ENCODE measurements around the gene TGFB1I1.

Gene TGFB1I1

DNA sequence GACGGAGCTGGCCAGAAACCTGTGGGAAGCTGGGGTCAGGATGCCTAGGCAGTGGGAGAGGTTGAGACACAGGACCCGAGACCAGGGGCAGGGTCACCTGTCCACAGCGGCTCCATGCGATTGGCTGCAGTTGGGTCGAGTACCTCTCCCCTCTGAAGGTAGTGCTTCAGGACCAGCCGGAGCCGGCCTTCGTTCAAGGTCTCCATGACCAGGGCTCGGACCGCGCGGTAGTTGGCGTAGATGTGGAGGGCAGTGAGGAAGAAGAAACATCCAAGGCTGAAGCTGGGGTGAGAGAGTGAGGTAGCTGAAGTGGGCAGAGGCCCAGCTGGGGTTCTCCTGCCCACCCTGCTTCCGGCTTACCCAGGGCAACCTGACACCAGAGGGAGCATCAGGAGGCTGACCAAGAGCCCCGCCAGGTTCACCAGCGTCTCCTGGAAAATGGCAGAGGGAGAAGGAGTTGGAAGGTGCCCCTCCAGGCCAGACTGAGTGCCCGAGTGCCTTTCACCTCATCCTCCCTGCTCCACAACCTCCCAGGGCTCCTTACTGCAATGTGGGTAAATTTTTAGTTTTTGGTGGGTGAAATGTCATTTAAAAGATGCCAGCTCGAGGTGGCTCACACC, 21.7 kb downstream of the TGFB1I1 start:
- Histone ChIP-seq H3K36me3 (replicated peaks; ENCODE audit: low read depth, low read length) (peaks cover 12% of the 10 kb centered on the region), H3K27me3 (ENCODE audit: low read depth, low read length) (no peaks in the 10 kb centered on the region), H3K4me2 (ENCODE audit: low read length) (no peak overlapping the region)

DNA sequence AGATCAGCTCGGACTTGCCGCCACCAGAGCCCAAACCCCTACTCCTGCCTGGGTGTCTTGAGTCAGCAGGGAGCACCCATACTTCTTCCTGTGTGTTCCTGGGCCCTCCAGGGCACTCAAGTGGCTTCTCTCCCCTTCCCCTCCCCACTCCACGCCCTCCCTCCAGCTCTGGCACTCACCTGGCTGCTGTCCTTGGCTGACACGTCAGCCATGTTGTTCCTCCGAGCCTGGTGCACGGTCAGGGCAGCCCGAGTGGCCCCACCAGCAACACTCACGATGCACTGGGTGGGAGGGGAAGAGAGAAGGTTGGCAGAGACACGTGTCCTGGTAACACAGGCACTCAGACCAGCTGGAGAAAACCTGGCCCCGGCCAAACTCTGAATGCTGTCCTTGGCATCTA, 24.7 kb downstream of the TGFB1I1 start:
- Histone ChIP-seq H3K4me1 (ENCODE audit: low read length) (no peaks in the 10 kb centered on the region), H2AFZ (ENCODE audit: low read depth, low read length) (no peak overlapping the region), H3K36me3 (replicated peaks; ENCODE audit: low read depth, low read length) (peaks cover 19% of the 10 kb centered on the region), H3K9ac (ENCODE audit: low read length) (no peak overlapping the region), H3K4me3 (ENCODE audit: low read length) (no peak overlapping the region), H4K20me1 (ENCODE audit: insufficient read depth, low read length) (no peaks in the 10 kb centered on the region), H3K79me2 (ENCODE audit: low read length) (no peaks in the 10 kb centered on the region), H3K27ac (ENCODE audit: low read length) (no peak overlapping the region), H3K9me3 (ENCODE audit: insufficient read depth, low read length) (no peaks in the 10 kb centered on the region), H3K4me2 (ENCODE audit: low read length) (no peak overlapping the region), H3K27me3 (ENCODE audit: low read depth, low read length) (no peaks in the 10 kb centered on the region)
- TF ChIP-seq, protein P1, sequence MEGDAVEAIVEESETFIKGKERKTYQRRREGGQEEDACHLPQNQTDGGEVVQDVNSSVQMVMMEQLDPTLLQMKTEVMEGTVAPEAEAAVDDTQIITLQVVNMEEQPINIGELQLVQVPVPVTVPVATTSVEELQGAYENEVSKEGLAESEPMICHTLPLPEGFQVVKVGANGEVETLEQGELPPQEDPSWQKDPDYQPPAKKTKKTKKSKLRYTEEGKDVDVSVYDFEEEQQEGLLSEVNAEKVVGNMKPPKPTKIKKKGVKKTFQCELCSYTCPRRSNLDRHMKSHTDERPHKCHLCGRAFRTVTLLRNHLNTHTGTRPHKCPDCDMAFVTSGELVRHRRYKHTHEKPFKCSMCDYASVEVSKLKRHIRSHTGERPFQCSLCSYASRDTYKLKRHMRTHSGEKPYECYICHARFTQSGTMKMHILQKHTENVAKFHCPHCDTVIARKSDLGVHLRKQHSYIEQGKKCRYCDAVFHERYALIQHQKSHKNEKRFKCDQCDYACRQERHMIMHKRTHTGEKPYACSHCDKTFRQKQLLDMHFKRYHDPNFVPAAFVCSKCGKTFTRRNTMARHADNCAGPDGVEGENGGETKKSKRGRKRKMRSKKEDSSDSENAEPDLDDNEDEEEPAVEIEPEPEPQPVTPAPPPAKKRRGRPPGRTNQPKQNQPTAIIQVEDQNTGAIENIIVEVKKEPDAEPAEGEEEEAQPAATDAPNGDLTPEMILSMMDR (IDR thresholded peaks at IDR 0.05; ENCODE audit: low read depth, low read length), result no peak
- TF ChIP-seq EZH2phosphoT487 (IDR thresholded peaks at IDR 0.05; ENCODE audit: low read depth), result no peak

More for the DNA sequence above, 21.7 kb downstream of the TGFB1I1 start:
- Histone ChIP-seq H3K9ac (ENCODE audit: low read length) (no peak overlapping the region), H3K4me3 (ENCODE audit: low read length) (no peak overlapping the region), H3K9me3 (ENCODE audit: insufficient read depth, low read length) (no peaks in the 10 kb centered on the region), H2AFZ (ENCODE audit: low read depth, low read length) (no peak overlapping the region), H3K4me1 (ENCODE audit: low read length) (no peaks in the 10 kb centered on the region), H3K79me2 (ENCODE audit: low read length) (no peaks in the 10 kb centered on the region), H3K27ac (ENCODE audit: low read length) (no peak overlapping the region), H4K20me1 (ENCODE audit: insufficient read depth, low read length) (no peaks in the 10 kb centered on the region)
- TF ChIP-seq, protein P1 (IDR thresholded peaks at IDR 0.05; ENCODE audit: low read depth, low read length), result no peak
- TF ChIP-seq EZH2phosphoT487 (IDR thresholded peaks at IDR 0.05; ENCODE audit: low read depth), result no peak

DNA sequence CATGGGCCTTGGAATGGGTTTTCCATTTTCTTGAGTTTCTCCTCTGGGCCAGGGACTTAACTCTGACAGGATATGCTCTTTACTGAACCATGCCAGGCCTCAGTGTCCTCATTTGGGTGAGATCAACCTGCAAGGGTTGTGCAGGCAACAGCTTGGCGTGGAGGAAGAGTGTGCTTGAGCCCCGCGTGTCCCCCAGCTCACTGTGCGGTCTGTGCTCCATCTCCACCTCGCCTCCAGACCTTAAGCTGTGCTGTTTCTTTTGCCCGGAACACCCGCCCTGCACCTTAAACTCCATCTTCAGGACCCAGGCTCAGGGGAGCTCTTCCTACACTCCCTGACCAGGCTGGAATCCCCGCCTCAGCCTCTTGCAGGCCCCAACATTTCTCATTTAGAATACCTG, 26.5 kb downstream of the TGFB1I1 start:
- Histone ChIP-seq H3K79me2 (ENCODE audit: low read length) (no peaks in the 10 kb centered on the region), H3K4me1 (ENCODE audit: low read length) (no peaks in the 10 kb centered on the region), H3K4me2 (ENCODE audit: low read length) (no peak overlapping the region), H3K36me3 (replicated peaks; ENCODE audit: low read depth, low read length) (peaks cover 10% of the 10 kb centered on the region), H2AFZ (ENCODE audit: low read depth, low read length) (no peak overlapping the region), H4K20me1 (ENCODE audit: insufficient read depth, low read length) (no peaks in the 10 kb centered on the region), H3K9me3 (ENCODE audit: insufficient read depth, low read length) (no peaks in the 10 kb centered on the region), H3K4me3 (ENCODE audit: low read length) (no peak overlapping the region), H3K27me3 (ENCODE audit: low read depth, low read length) (no peaks in the 10 kb centered on the region), H3K27ac (ENCODE audit: low read length) (no peak overlapping the region), H3K9ac (ENCODE audit: low read length) (no peak overlapping the region)
- TF ChIP-seq, protein P1 (IDR thresholded peaks at IDR 0.05; ENCODE audit: low read depth, low read length), result no peak
- TF ChIP-seq EZH2phosphoT487 (IDR thresholded peaks at IDR 0.05; ENCODE audit: low read depth), result no peak

DNA sequence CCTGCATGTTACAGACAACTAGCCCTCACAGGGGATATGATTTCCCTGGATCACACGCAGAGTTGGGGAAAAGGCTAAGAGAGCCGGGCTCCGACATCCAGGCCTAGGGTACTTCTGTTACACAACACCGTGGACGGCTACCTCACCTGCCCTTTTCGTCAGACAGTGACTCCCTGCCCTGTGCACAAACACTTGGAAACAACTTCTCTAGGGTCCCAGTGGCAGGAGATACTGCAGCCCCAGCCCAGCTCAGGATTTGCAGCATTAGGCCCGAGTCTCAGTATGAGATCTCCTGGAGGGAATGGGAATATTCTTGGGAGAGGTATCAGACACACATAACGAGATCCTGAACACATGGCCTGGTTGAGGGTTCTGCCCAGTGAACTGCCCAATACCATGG, 28.0 kb downstream of the TGFB1I1 start:
- H3K27ac ChIP-seq (ENCODE audit: low read length), result no peak overlapping the region
- H3K79me2 ChIP-seq (ENCODE audit: low read length), result no peaks in the 10 kb centered on the region
- H3K36me3 ChIP-seq (replicated peaks; ENCODE audit: low read depth, low read length), result peaks cover 9% of the 10 kb centered on the region
- no peak overlapping the region for H2AFZ ChIP-seq (ENCODE audit: low read depth, low read length)
- no peaks in the 10 kb centered on the region for H3K27me3 ChIP-seq (ENCODE audit: low read depth, low read length)
- H3K9ac ChIP-seq (ENCODE audit: low read length), result no peak overlapping the region
- H3K4me2 ChIP-seq (ENCODE audit: low read length), result no peak overlapping the region
- H3K4me3 ChIP-seq (ENCODE audit: low read length), result no peak overlapping the region
- H4K20me1 ChIP-seq (ENCODE audit: insufficient read depth, low read length), result no peaks in the 10 kb centered on the region
- H3K4me1 ChIP-seq (ENCODE audit: low read length), result peaks cover under 1% of the 10 kb centered on the region; the same call in 1 of the 2 replicates
- H3K9me3 ChIP-seq (ENCODE audit: insufficient read depth, low read length), result no peaks in the 10 kb centered on the region
- TF ChIP-seq, protein P1 (IDR thresholded peaks at IDR 0.05; ENCODE audit: low read depth, low read length), result no peak
- TF ChIP-seq EZH2phosphoT487 (IDR thresholded peaks at IDR 0.05; ENCODE audit: low read depth), result no peak
